Keratinocyte (primary cell): ENCODE results near the gene ZDHHC18. TPM values are rescaled to one million over a fixed set of nuclear protein-coding genes. Genes with fewer than 3 reads are reported as not detected.

Experiments
- DNase-seq: peaks from one replicate; pipeline ENCODE4 v3.0.0-alpha.2; 2011; ENCODE audit warnings: low read depth, missing footprints, low spot score
- FAIRE-seq: peaks from 2 replicates; lab custom pipeline; 2011; peaks lifted over from hg19 to GRCh38; lab: Jason Lieb, UNC
- H2AFZ ChIP-seq: 2 replicates; pipeline ENCODE4 v1.6.0; 2012; ENCODE audit warnings: low read length, control low read depth, inconsistent platforms; ENCODE audit not compliant: control insufficient read depth
- H3K27ac ChIP-seq: 2 replicates; pipeline ENCODE4 v1.5.1; 2011; ENCODE audit warnings: low read length; ENCODE audit not compliant: control insufficient read depth, insufficient read depth
- H3K27me3 ChIP-seq: 3 replicates; pipeline ENCODE4 v1.6.0; 2011; ENCODE audit warnings: low read length; ENCODE audit not compliant: control insufficient read depth, insufficient read depth; ENCODE audit errors: extremely low read depth
- H3K36me3 ChIP-seq, 2 experiments: 2 replicates in 1 of 2; 3 replicates in 1 of 2; pipeline ENCODE4 v1.5.1; 2011; ENCODE audit warnings: low read length in 2 of 2, mild to moderate bottlenecking in 1 of 2; ENCODE audit not compliant: control insufficient read depth in 2 of 2, insufficient read depth in 2 of 2; ENCODE audit errors: extremely low read depth in 1 of 2
- H3K4me1 ChIP-seq: 3 replicates; pipeline ENCODE4 v1.5.1; 2011; ENCODE audit warnings: low read length; ENCODE audit not compliant: control insufficient read depth, insufficient read depth; ENCODE audit errors: extremely low read depth
- H3K4me2 ChIP-seq: 3 replicates; pipeline ENCODE4 v1.6.0; 2011; ENCODE audit warnings: low read depth, low read length; ENCODE audit not compliant: control insufficient read depth, insufficient read depth; ENCODE audit errors: extremely low read depth
- H3K4me3 ChIP-seq, 3 experiments: fragments of 200-600 bp in 1 of 3; sonication (generic) in 1 of 3; 2 replicates in 2 of 3; 3 replicates in 1 of 3; pipeline ENCODE4 v1.5.1; 2011 to 2016; ENCODE audit warnings: low read length in 3 of 3, mild to moderate bottlenecking in 3 of 3, control low read depth in 2 of 3, inconsistent platforms in 1 of 3, low read depth in 1 of 3, mixed read lengths in 1 of 3, mixed run types in 1 of 3, moderate library complexity in 1 of 3; ENCODE audit not compliant: control insufficient read depth in 2 of 3, insufficient read depth in 2 of 3; ENCODE audit errors: extremely low read depth in 1 of 3
- H3K79me2 ChIP-seq: 2 replicates; pipeline ENCODE4 v1.6.0; 2012; ENCODE audit warnings: low read length; ENCODE audit not compliant: control insufficient read depth, insufficient read depth
- H3K9ac ChIP-seq: 3 replicates; pipeline ENCODE4 v1.6.0; 2011; ENCODE audit warnings: low read length; ENCODE audit not compliant: control insufficient read depth, insufficient read depth; ENCODE audit errors: extremely low read depth
- H3K9me1 ChIP-seq: 3 replicates; pipeline ENCODE4 v1.6.0; 2011; ENCODE audit warnings: low read length; ENCODE audit not compliant: control insufficient read depth, insufficient read depth; ENCODE audit errors: extremely low read depth
- H3K9me3 ChIP-seq: 2 replicates; pipeline ENCODE4 v1.5.1; 2012; ENCODE audit warnings: low read depth, low read length; ENCODE audit not compliant: control insufficient read depth
- H4K20me1 ChIP-seq: 3 replicates; pipeline ENCODE4 v1.6.0; 2011; ENCODE audit warnings: low read length; ENCODE audit not compliant: control insufficient read depth, insufficient read depth; ENCODE audit errors: extremely low read depth
- EZH2 ChIP-seq: IDR thresholded peaks from one replicate; pipeline ENCODE4 v1.6.1; 2012; ENCODE audit warnings: inconsistent platforms, mild to moderate bottlenecking, low read length, moderate library complexity
- dilution Hi-C: fragments of 300-500 bp; cut with MboI; formaldehyde crosslinking; loops from one replicate; pipeline ENCODE4 v1.7.0; 2020; ENCODE audit warnings: low sequenced_read_pairs; ENCODE audit not compliant: extremely low pct_ligation_motif_present
- polyA plus RNA-seq, 5 experiments: library from polyadenylated mRNA; depleted of rRNA in 3 of 5; stranded (reverse) in 3 of 5; stranded (forward) in 1 of 5; unstranded in 1 of 5; fragments of >200 nt; gene quantifications; 1 replicate in 1 of 5; 2 replicates in 3 of 5; 3 replicates in 1 of 5; pipeline versions ENCODE4 v1.2.1 to v1.2.3, GENCODE V29; 2011 to 2012; ENCODE audit warnings: missing spikeins in 2 of 5, low read depth in 1 of 5, low replicate concordance in 1 of 5
- TF ChIP-seq, protein P1 (sequence below), 3 experiments: IDR thresholded peaks in 1 of 3; conservative IDR thresholded peaks in 1 of 3; optimal IDR thresholded peaks in 1 of 3; 2 replicates in 2 of 3; 3 replicates in 1 of 3; pipeline versions ENCODE3 to v1.5.1; 2011; ENCODE audit warnings: low read length in 3 of 3, mild to moderate bottlenecking in 3 of 3, moderate library complexity in 2 of 3, control low read depth in 1 of 3, inconsistent platforms in 1 of 3; ENCODE audit not compliant: insufficient read depth in 2 of 3; ENCODE audit errors: extremely low read depth in 1 of 3

ZDHHC18 gene
- polyA plus RNA-seq, 1 donor (not counting 4 experiments of a cell fraction or from before 2014, with no cell fraction given), result 18.1 TPM

- H2AFZ ChIP-seq, result peak overlapping the region; percentile 8
- no peaks in the 10 kb centered on the region for H3K9me3 ChIP-seq
- peaks cover 28% of the 10 kb centered on the region for H3K4me1 ChIP-seq
- H3K9me1 ChIP-seq, result no peaks in the 10 kb centered on the region
- H3K4me3 ChIP-seq, result peak overlapping the region; percentile 67 to 85 (median 81)
- H3K27me3 ChIP-seq, result no peaks in the 10 kb centered on the region
- peaks cover 1% of the 10 kb centered on the region for H3K79me2 ChIP-seq
- DNase-seq (no peak), FAIRE-seq (no peak)
- peak overlapping the region; percentile 87 for H3K4me2 ChIP-seq
- peaks cover 2 to 4% of the 10 kb centered on the region in 2 experiments for H3K36me3 ChIP-seq
- TF ChIP-seq, protein P1, sequence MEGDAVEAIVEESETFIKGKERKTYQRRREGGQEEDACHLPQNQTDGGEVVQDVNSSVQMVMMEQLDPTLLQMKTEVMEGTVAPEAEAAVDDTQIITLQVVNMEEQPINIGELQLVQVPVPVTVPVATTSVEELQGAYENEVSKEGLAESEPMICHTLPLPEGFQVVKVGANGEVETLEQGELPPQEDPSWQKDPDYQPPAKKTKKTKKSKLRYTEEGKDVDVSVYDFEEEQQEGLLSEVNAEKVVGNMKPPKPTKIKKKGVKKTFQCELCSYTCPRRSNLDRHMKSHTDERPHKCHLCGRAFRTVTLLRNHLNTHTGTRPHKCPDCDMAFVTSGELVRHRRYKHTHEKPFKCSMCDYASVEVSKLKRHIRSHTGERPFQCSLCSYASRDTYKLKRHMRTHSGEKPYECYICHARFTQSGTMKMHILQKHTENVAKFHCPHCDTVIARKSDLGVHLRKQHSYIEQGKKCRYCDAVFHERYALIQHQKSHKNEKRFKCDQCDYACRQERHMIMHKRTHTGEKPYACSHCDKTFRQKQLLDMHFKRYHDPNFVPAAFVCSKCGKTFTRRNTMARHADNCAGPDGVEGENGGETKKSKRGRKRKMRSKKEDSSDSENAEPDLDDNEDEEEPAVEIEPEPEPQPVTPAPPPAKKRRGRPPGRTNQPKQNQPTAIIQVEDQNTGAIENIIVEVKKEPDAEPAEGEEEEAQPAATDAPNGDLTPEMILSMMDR (optimal IDR thresholded peaks at IDR 0.05 in 1 of 3, IDR thresholded peaks at IDR 0.05 in 1 of 3, conservative IDR thresholded peaks at IDR 0.05 in 1 of 3; ENCODE audit: extremely low read depth in 1 of 3, insufficient read depth in 2 of 3, low read length in 3 of 3), result no peak
- TF ChIP-seq EZH2, result no peak
- H4K20me1 ChIP-seq, result no peaks in the 10 kb centered on the region
- peak overlapping the region; percentile 95 for H3K27ac ChIP-seq
- dilution Hi-C loops, result no loop called here
- H3K9ac ChIP-seq, result peak overlapping the region; percentile 94
Observed at GRCh38 chr1:26788515-26788785, 38.0 kb upstream of the ZDHHC18 start.

GRCh38 chr1:26788836-26789611 is 37.5 kb upstream of the ZDHHC18 start:
- H2AFZ ChIP-seq, result peak overlapping the region; percentile 4
- H3K9me1 ChIP-seq, result no peaks in the 10 kb centered on the region
- H3K79me2 ChIP-seq, result peaks cover 1% of the 10 kb centered on the region
- H3K36me3 ChIP-seq, result peaks cover 2 to 6% of the 10 kb centered on the region in 2 experiments
- peak overlapping the region; percentile 95 for H3K27ac ChIP-seq
- H4K20me1 ChIP-seq, result no peaks in the 10 kb centered on the region
- dilution Hi-C loops, result no loop called here
- H3K9me3 ChIP-seq, result no peaks in the 10 kb centered on the region
- peak overlapping the region; percentile 94 for H3K9ac ChIP-seq
- peak; percentile 86 for FAIRE-seq
- TF ChIP-seq EZH2, result no peak
- TF ChIP-seq, protein P1 (optimal IDR thresholded peaks at IDR 0.05 in 1 of 3, IDR thresholded peaks at IDR 0.05 in 1 of 3, conservative IDR thresholded peaks at IDR 0.05 in 1 of 3; ENCODE audit: extremely low read depth in 1 of 3, insufficient read depth in 2 of 3, low read length in 3 of 3), result peak; percentile 92 to 95 (median 93)
- H3K4me2 ChIP-seq, result peak overlapping the region; percentile 87
- DNase-seq, result no peak
- peaks cover 28% of the 10 kb centered on the region for H3K4me1 ChIP-seq
- H3K27me3 ChIP-seq, result no peaks in the 10 kb centered on the region
- H3K4me3 ChIP-seq, result peak overlapping the region; percentile 67 to 85 (median 81)
